NT2/D1 (cell line): ENCODE results near the gene CYP4F8.
"Not testable (repeated sequence)": the region's sequence is repeated elsewhere in the genome, so short reads cannot be mapped to it uniquely, and the experiment has no call there.

Source experiments
- DNase-seq: peaks from one replicate; pipeline ENCODE4 v3.0.0-alpha.2; 2011; ENCODE audit warnings: low read depth, low spot score
- H3K27me3 ChIP-seq: 2 replicates; pipeline ENCODE4 v1.6.0; 2011; ENCODE audit warnings: mild to moderate bottlenecking; ENCODE audit not compliant: insufficient read length, insufficient read depth
- H3K36me3 ChIP-seq: 2 replicates; pipeline ENCODE4 v1.6.1; 2011; ENCODE audit warnings: mild to moderate bottlenecking, low read length, mixed read lengths; ENCODE audit not compliant: insufficient read depth, insufficient read length
- H3K4me1 ChIP-seq: 2 replicates; pipeline ENCODE4 v1.5.1; 2011; ENCODE audit not compliant: insufficient read depth, insufficient read length
- H3K4me3 ChIP-seq: 2 replicates; pipeline ENCODE4 v1.5.1; 2011; ENCODE audit warnings: low read depth; ENCODE audit not compliant: insufficient read length
- H3K9ac ChIP-seq: 2 replicates; pipeline ENCODE4 v1.6.0; 2011; ENCODE audit warnings: low read depth; ENCODE audit not compliant: insufficient read length
- H3K9me3 ChIP-seq: 2 replicates; pipeline ENCODE4 v1.5.1; 2011; ENCODE audit warnings: mild to moderate bottlenecking, low read length; ENCODE audit not compliant: insufficient read depth
- SUZ12 ChIP-seq: IDR thresholded peaks from 2 replicates; pipeline ENCODE4 v1.6.1; 2011; ENCODE audit not compliant: insufficient read length, insufficient read depth; ENCODE audit errors: extremely low read depth
- YY1 ChIP-seq: IDR thresholded peaks from 2 replicates; pipeline ENCODE4 v1.6.1; 2011; ENCODE audit not compliant: insufficient read length, insufficient read depth
- ZNF274 ChIP-seq: IDR thresholded peaks from 2 replicates; pipeline ENCODE4 v1.6.1; 2011; ENCODE audit warnings: mild to moderate bottlenecking, low read depth, low read length

The CYP4F8 gene

DNA sequence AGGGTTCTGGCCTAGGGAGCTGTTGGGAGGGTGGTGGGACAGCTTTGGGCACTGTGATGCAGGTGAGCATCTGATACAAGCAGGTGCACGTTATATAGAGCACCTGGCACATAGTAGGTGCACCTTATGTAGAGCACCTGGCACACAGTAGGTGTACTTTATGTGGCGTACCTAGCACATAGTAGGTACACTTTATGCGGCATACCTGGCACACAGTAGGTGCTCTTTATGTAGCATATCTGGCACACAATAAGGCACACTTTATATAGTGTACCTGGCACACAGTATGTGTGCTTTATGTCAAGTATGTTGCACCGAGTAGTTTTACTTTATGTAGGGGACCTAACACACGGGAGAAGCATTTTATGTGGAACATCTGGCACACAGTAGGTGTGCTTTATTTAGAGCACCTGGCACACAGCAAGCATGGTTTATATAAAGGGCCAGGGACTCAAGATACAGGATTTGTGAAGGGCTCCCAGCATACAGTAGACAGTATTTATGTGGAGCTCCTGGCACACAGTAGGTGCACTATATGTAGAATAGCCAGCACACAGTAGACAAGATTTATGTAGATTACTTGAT is 56.3 kb downstream of the CYP4F8 start:
- Histone ChIP-seq H3K4me1 (no peaks in the 10 kb centered on the region), H3K9ac (no peak overlapping the region), H3K4me3 (no peak overlapping the region), H3K9me3 (no peaks in the 10 kb centered on the region), H3K27me3 (peaks cover 48% of the 10 kb centered on the region), H3K36me3 (no peaks in the 10 kb centered on the region)
- TF ChIP-seq SUZ12, result no peak
- TF ChIP-seq YY1, result no peak
- TF ChIP-seq ZNF274, result no peak
- DNase-seq, result no peak

- H3K4me1 ChIP-seq, result no peaks in the 10 kb centered on the region
- H3K4me3 ChIP-seq, result no peak overlapping the region
- no peak for TF ChIP-seq SUZ12
- no peak for TF ChIP-seq YY1
- TF ChIP-seq ZNF274, result no peak
- no peaks in the 10 kb centered on the region for H3K9me3 ChIP-seq
- H3K9ac ChIP-seq, result no peak overlapping the region
- no peaks in the 10 kb centered on the region for H3K36me3 ChIP-seq
- no peak for DNase-seq
- peaks cover 43% of the 10 kb centered on the region for H3K27me3 ChIP-seq
Measured at GRCh38 chr19:15671891-15672579, 57.0 kb downstream of the CYP4F8 start.

- TF ChIP-seq ZNF274 (no peak), SUZ12 (no peak)
- Histone ChIP-seq H3K36me3 (no peaks in the 10 kb centered on the region), H3K9ac (no peak within 1 kb of the TSS), H3K4me3 (no peak within 1 kb of the TSS), H3K4me1 (no peaks in the 10 kb centered on the region), H3K27me3 (peaks cover 42% of the 10 kb centered on the region), H3K9me3 (no peaks in the 10 kb centered on the region)
- DNase-seq, result no peak
Measured at GRCh38 chr19:15672580-15673175, 57.7 kb downstream of the CYP4F8 start, which contains the start of gene CYP4F12. CYP4F12 (plus strand) TSS chr19:15673087; CDS start chr19:15673530, 443 bp downstream.

- Histone ChIP-seq H3K9me3 (no peaks in the 10 kb centered on the region), H3K36me3 (no peaks in the 10 kb centered on the region), H3K9ac (no peak overlapping the region), H3K4me3 (no peak overlapping the region), H3K27me3 (peaks cover 42% of the 10 kb centered on the region), H3K4me1 (no peaks in the 10 kb centered on the region)
- no peak for DNase-seq
- TF ChIP-seq YY1, result no peak
- TF ChIP-seq ZNF274, result no peak
- no peak for TF ChIP-seq SUZ12
Measured at GRCh38 chr19:15673176-15673654, 58.2 kb downstream of the CYP4F8 start.

DNA sequence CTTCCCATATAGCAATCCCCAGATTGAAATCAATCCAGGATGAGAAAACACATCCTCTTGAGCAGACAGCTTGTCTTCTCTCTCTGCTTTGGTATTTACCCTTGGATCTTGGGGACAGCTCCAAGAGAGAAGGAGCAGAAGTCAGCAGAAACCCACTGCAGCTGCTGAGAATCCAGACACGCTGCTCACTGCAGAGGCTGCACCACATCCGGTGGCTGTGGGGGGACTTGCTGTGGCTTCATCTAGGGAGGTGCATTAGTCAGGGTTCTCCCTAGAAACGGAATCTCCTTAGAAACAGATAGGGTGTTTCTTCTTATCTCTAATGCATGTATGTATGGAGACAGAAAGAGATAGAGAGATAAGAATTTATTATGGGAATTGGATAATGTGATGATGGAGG is 60.5 kb downstream of the CYP4F8 start:
- Histone ChIP-seq H3K9me3 (no peaks in the 10 kb centered on the region), H3K4me1 (no peaks in the 10 kb centered on the region)

DNA sequence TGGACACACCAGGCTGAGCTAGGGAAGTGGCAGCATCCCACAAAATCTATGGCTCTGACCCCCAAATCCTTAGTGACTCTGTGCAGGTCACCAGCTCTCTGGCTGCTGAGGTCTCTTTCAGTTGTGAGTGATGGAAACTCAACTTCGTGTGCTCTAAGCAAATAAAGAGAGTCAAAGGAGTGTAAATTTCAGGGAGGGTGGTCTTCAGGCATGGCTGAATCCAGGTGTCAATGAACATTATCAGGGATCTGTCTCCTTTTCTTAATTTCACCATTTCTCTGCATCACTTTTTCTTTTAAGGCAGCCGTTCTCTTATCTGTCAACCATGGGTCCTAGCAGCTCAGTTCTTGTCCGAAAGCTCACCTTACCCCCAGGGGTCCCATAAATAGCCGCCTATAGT is 64.1 kb downstream of the CYP4F8 start:
- Histone ChIP-seq H3K4me3 (no peak overlapping the region), H3K9ac (no peak overlapping the region), H3K9me3 (no peaks in the 10 kb centered on the region), H3K27me3 (peaks cover 75% of the 10 kb centered on the region), H3K36me3 (no peaks in the 10 kb centered on the region), H3K4me1 (no peaks in the 10 kb centered on the region)
- DNase-seq, result no peak
- TF ChIP-seq SUZ12 (no peak), YY1 (no peak), ZNF274 (no peak)

More for the DNA sequence above, 60.5 kb downstream of the CYP4F8 start:
- Histone ChIP-seq H3K4me3 (no peak overlapping the region), H3K9ac (no peak overlapping the region), H3K36me3 (no peaks in the 10 kb centered on the region), H3K27me3 (peaks cover 50% of the 10 kb centered on the region)
- DNase-seq, result no peak
- no peak for TF ChIP-seq YY1
- no peak for TF ChIP-seq ZNF274
- TF ChIP-seq SUZ12, result no peak

DNA sequence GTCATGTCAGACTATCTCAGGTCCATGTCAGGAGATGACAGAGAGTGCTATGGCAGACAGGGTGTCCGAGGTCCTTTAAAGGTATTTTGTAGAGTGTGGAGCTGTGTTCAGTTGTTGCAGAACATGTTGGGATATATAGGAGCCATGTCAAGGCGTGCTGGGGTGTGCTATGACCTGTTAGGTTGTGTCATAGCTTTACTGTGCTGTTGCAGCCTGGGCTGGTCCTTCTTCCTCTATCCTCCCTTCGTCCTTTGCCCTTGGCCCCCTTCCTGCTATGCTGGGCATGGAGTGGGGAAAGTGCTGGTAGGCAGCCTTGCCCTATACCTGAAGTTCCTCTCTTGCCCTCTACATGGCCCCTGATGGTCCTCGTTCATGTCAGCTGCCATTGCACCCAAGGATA is 64.8 kb downstream of the CYP4F8 start:
- H3K9me3 ChIP-seq, H3K4me3 ChIP-seq, H3K9ac ChIP-seq, H3K36me3 ChIP-seq, DNase-seq, H3K4me1 ChIP-seq: not testable (repeated sequence)
- peaks cover 72% of the 10 kb centered on the region for H3K27me3 ChIP-seq
